Heart right ventricle (tissue), 16 donors: ENCODE measurements around the gene MAT2B. TPM values are rescaled to one million over a fixed set of nuclear protein-coding genes. Genes with fewer than 3 reads are reported as not detected.

ENCODE experiments used
- ATAC-seq, 8 donors: fragments of 200-7000 bp; cut with Tn5 transposase; one replicate each; pipeline ENCODE4 v1.9.1; 2020; ENCODE audit warnings: mild to moderate bottlenecking in 8 of 8, moderate library complexity in 8 of 8, moderate number of reproducible peaks in 1 of 8
- DNase-seq, 2 donors: peaks; one replicate each; pipeline ENCODE4 v3.0.0-alpha.2; 2020
- H3K27ac ChIP-seq, 10 donors: fragments of 200-600 bp; sonication (generic) in 2 of 10; one replicate each; pipeline versions ENCODE4 v1.5.0 to v1.8.0; 2020 to 2022; ENCODE audit warnings: mild to moderate bottlenecking in 3 of 10
- H3K27me3 ChIP-seq, 7 donors: fragments of 200-600 bp; one replicate each; pipeline ENCODE4 v1.8.0; 2021 to 2022; ENCODE audit warnings: mild to moderate bottlenecking in 2 of 7
- H3K36me3 ChIP-seq, 9 donors: fragments of 200-600 bp; sonication (generic) in 1 of 9; one replicate each; pipeline versions ENCODE4 v1.5.0 to v1.8.0; 2020 to 2022; ENCODE audit warnings: mild to moderate bottlenecking in 2 of 9
- H3K4me1 ChIP-seq, 9 donors: fragments of 200-600 bp; sonication (generic) in 1 of 9; one replicate each; pipeline versions ENCODE4 v1.5.0 to v1.8.0; 2020 to 2022; ENCODE audit warnings: mild to moderate bottlenecking in 4 of 9
- H3K4me3 ChIP-seq, 10 donors: fragments of 200-600 bp; sonication (generic) in 2 of 10; one replicate each; pipeline versions ENCODE4 v1.5.0 to v1.8.0; 2020 to 2022; ENCODE audit warnings: mild to moderate bottlenecking in 7 of 10, moderate library complexity in 2 of 10
- H3K9me3 ChIP-seq, 11 donors: fragments of 200-600 bp in 10 of 11; sonication (generic) in 2 of 11; one replicate each; pipeline versions ENCODE4 v1.5.0 to v1.8.0; 2013 to 2022; ENCODE audit warnings: mild to moderate bottlenecking in 2 of 11, control low read depth in 1 of 11, moderate library complexity in 1 of 11
- CTCF ChIP-seq, 9 donors: fragments of 200-600 bp; sonication (generic) in 2 of 9; IDR thresholded peaks; one replicate each; pipeline versions ENCODE4 v1.5.0 to v1.8.0; 2021 to 2022; ENCODE audit warnings: antibody characterized with exemption in 9 of 9, mild to moderate bottlenecking in 5 of 9, moderate library complexity in 1 of 9
- WGBS, 2 donors: extraction: QIAGEN DNeasy Blood & Tissue Kit; methylation state at CpG; one replicate each; pipeline ENCODE4 v1.1.7; 2013; ENCODE audit warnings: inconsistent platforms in 1 of 2; 5-methylcytosine and 5-hydroxymethylcytosine counted together
- intact Hi-C, 10 donors: fragments of 100-400 bp; cut with DNase I; formaldehyde crosslinking; loops; one replicate each; pipeline versions ENCODE4 v1.11.1 to v1.14.2; 2022
- polyA plus RNA-seq, 2 donors: library from polyadenylated mRNA; stranded (reverse); fragments of 200-250 nt; gene quantifications; one replicate each; pipeline ENCODE4 v1.2.3, GENCODE V29; 2013
- total RNA-seq, 10 donors: library from RNA; stranded (reverse); fragmentation: NEBNext Ultra II Directional in 3 of 10; extraction: Animal tissue kit (Norgen Biotek cat#: 25700) in 3 of 10; gene quantifications; one replicate each; pipeline versions ENCODE4 v1.2.1 to v1.2.4, GENCODE V29; 2021 to 2023
- donor health status: Arrhythmogenic right ventricular cardiomyopathy.
- donor health status: ischemic (EF 13 %, LVEDD 7.1; RV severe dilation, severe dysfunction).
- donor health status: healthy with polysubstance abuse.
- donor health status: DM: no; HTN: yes; CAD: no.
- donor health status: DM: no; HTN: no; CAD: no.
- donor health status: ischemic (EF 25% LVEDD 6.9; RV normal size, moderate dysfunction).
- donor health status: ischemic (EF 25% LVEDD 5.7; RV mildly dilated, moderate dysfunction).
- donor health status: healthy.
- donor health status: DM: yes; HTN: yes; CAD: no.
- donor health status: Ischemic cardiomyopathy.
- donor health status: ischemic (EF 35%, LVEDD 5.7; RV mildly dilated, moderate dysfunction).
- donor health status: nonischemic (EF 11% LVEDD 7.7; RV severe dilation, severe dysfunction).
- donor health status: DM: yes; HTN: yes; CAD: no.
- donor health status: PGD.
- donor health status: ischemic (EF 29% LVEDD 5.4; RV normal size, mild dysfunction).
- donor health status: nonischemic (EF 23%, LVEDD 6.1; RV moderate dilation, normal function).

The MAT2B gene
- total and polyA plus RNA-seq, 12 donors, result 22.9 to 63.2 (median 55.4) TPM

- H3K4me3 ChIP-seq, result no peak overlapping the region
- H3K27ac ChIP-seq, result no peak overlapping the region
- intact Hi-C loops, result no loop called here
- 98 to 100% methylated on average over 1 of the region's 1 CpG for WGBS, 2 donors
- no peak for TF ChIP-seq CTCF (IDR thresholded peaks at IDR 0.05)
- ATAC-seq (no peak), DNase-seq (no peak)
- H3K36me3 ChIP-seq, result no peaks in the 10 kb centered on the region
- H3K9me3 ChIP-seq, result no peaks in the 10 kb centered on the region
- H3K27me3 ChIP-seq, result no peaks in the 10 kb centered on the region
- no peaks in the 10 kb centered on the region for H3K4me1 ChIP-seq
Observed at GRCh38 chr5:163496286-163496685, 9.1 kb upstream of the MAT2B start.

GRCh38 chr5:163497315-163497714 is 8.1 kb upstream of the MAT2B start:
- DNase-seq (no peak), ATAC-seq (no peak)
- WGBS, 2 donors, result 87 to 93% methylated on average over 3 of the region's 3 CpGs
- intact Hi-C loops, result no loop called here
- Histone ChIP-seq H3K27ac (no peak overlapping the region), H3K36me3 (no peaks in the 10 kb centered on the region), H3K9me3 (no peaks in the 10 kb centered on the region), H3K27me3 (no peaks in the 10 kb centered on the region), H3K4me1 (peaks cover 0 to 3% (median under 1%) of the 10 kb centered on the region in 9 donors), H3K4me3 (no peak overlapping the region)
- no peak for TF ChIP-seq CTCF (IDR thresholded peaks at IDR 0.05)

GRCh38 chr5:163498886-163499285 is 6.5 kb upstream of the MAT2B start:
- TF ChIP-seq CTCF (IDR thresholded peaks at IDR 0.05), result no peak
- no peaks in the 10 kb centered on the region for H3K36me3 ChIP-seq
- H3K4me3 ChIP-seq, result no peak overlapping the region
- H3K9me3 ChIP-seq, result no peaks in the 10 kb centered on the region
- intact Hi-C loops, result no loop called here
- no peak for DNase-seq
- no peaks in the 10 kb centered on the region for H3K27me3 ChIP-seq
- no peak for ATAC-seq
- no peak overlapping the region for H3K27ac ChIP-seq
- H3K4me1 ChIP-seq, result peaks cover 0 to 14% (median 9%) of the 10 kb centered on the region in 9 donors
- 77 to 85% methylated on average over 1 of the region's 1 CpG for WGBS, 2 donors

GRCh38 chr5:163502521-163502920 is 2.9 kb upstream of the MAT2B start:
- Histone ChIP-seq H3K36me3 (no peaks in the 10 kb centered on the region), H3K27me3 (no peaks in the 10 kb centered on the region), H3K27ac (peak overlapping the region; percentile 14 to 99 (median 94)), H3K4me3 (peak overlapping the region in 9 of 10 donors; percentile 59 to 90 (median 82)), H3K4me1 (peaks cover 3 to 35% (median 18%) of the 10 kb centered on the region in 9 donors), H3K9me3 (no peaks in the 10 kb centered on the region)
- 47% methylated on average over 8 of the region's 8 CpGs for WGBS, 2 donors
- intact Hi-C loops, result loop anchor here in 4 of 10 donors (2.0 to 10.0 kb wide), 4 partner anchors 40 to 68 kb away; partner anchors contain the start of genes HMMR (in 2 of the 4), NUDCD2 (in 2 of the 4) and CCNG1 (in 1 of the 4)
- ATAC-seq (no peak), DNase-seq (no peak)
- TF ChIP-seq CTCF (IDR thresholded peaks at IDR 0.05), result no peak
